Neural progenitor cell (in vitro differentiated cells): ENCODE data around the gene WWOX. TPM values are rescaled to one million over a fixed set of nuclear protein-coding genes. Genes with fewer than 3 reads are reported as not detected.

Experiments
- DNase-seq: peaks from one replicate; pipeline ENCODE4 v3.0.0-alpha.2; 2016; ENCODE audit warnings: low spot score
- H2AFZ ChIP-seq: fragments of 200-600 bp; sonication (generic); replicated peaks from 2 replicates; pipeline ENCODE4 v1.6.1; 2016; ENCODE audit warnings: antibody characterized with exemption
- H3F3A ChIP-seq: fragments of 200-600 bp; sonication (generic); 2 replicates; pipeline ENCODE4 v1.6.1; 2016; ENCODE audit warnings: antibody characterized with exemption, low read depth
- H3K27ac ChIP-seq: fragments of 200-600 bp; sonication (generic); 2 replicates; pipeline ENCODE4 v1.5.1; 2016; ENCODE audit warnings: mild to moderate bottlenecking
- H3K27me3 ChIP-seq: fragments of 200-600 bp; sonication (generic); 2 replicates; pipeline ENCODE4 v1.6.1; 2016; ENCODE audit warnings: mild to moderate bottlenecking, moderate library complexity
- H3K36me3 ChIP-seq: fragments of 200-600 bp; sonication (generic); 2 replicates; pipeline ENCODE4 v1.5.1; 2016
- H3K4me1 ChIP-seq: fragments of 200-600 bp; sonication (generic); 2 replicates; pipeline ENCODE4 v1.6.1; 2016; ENCODE audit warnings: mixed run types
- H3K4me2 ChIP-seq: fragments of 200-600 bp; sonication (generic); 2 replicates; pipeline ENCODE4 v1.6.1; 2016
- H3K4me3 ChIP-seq: fragments of 200-600 bp; sonication (generic); 2 replicates; pipeline ENCODE4 v1.5.1; 2016
- H3K79me2 ChIP-seq: fragments of 200-600 bp; sonication (generic); 2 replicates; pipeline ENCODE4 v1.6.1; 2016; ENCODE audit warnings: low read depth
- H3K9ac ChIP-seq: fragments of 200-600 bp; sonication (generic); 2 replicates; pipeline ENCODE4 v1.6.1; 2016
- H3K9me3 ChIP-seq: fragments of 200-600 bp; sonication (generic); 2 replicates; pipeline ENCODE4 v1.5.1; 2016; ENCODE audit warnings: low read depth
- H4K20me1 ChIP-seq: fragments of 200-600 bp; sonication (generic); 2 replicates; pipeline ENCODE4 v1.6.1; 2016; ENCODE audit warnings: low read depth
- H3K27ac Mint-ChIP-seq: 3 replicates; pipeline ENCODE4 v1.8.0; 2021; ENCODE audit warnings: mixed read lengths
- H3K27me3 Mint-ChIP-seq: 2 replicates; pipeline ENCODE4 v1.8.0; 2022; ENCODE audit warnings: low read depth, mild to moderate bottlenecking, inconsistent platforms, moderate library complexity, mixed read lengths; ENCODE audit not compliant: insufficient read depth
- H3K36me3 Mint-ChIP-seq: 3 replicates; pipeline ENCODE4 v1.8.0; 2021; ENCODE audit warnings: mixed read lengths
- H3K4me1 Mint-ChIP-seq: 3 replicates; pipeline ENCODE4 v1.8.0; 2021; ENCODE audit warnings: mixed read lengths
- H3K4me3 Mint-ChIP-seq: 3 replicates; pipeline ENCODE4 v1.8.0; 2021; ENCODE audit warnings: mild to moderate bottlenecking, moderate library complexity, mixed read lengths
- H3K9me3 Mint-ChIP-seq: 3 replicates; pipeline ENCODE4 v1.8.0; 2020; ENCODE audit warnings: mixed read lengths
- EZH2 ChIP-seq: fragments of 200-600 bp; sonication (generic); IDR thresholded peaks from 2 replicates; pipeline ENCODE4 v1.6.1; 2017; ENCODE audit warnings: antibody characterized with exemption, mild to moderate bottlenecking, moderate library complexity
- EZH2phosphoT487 ChIP-seq: fragments of 200-600 bp; sonication (generic); IDR thresholded peaks from 2 replicates; pipeline ENCODE4 v1.6.1; 2017; ENCODE audit warnings: antibody characterized with exemption
- total RNA-seq: library from RNA; depleted of rRNA; stranded (reverse); fragments of >200 nt; gene quantifications from 2 replicates; pipeline ENCODE4 v1.2.3, GENCODE V29; 2015; ENCODE audit warnings: low replicate concordance
- TF ChIP-seq, protein P1 (sequence below): fragments of 200-600 bp; sonication (generic); IDR thresholded peaks from 2 replicates; pipeline ENCODE4 v1.5.1; 2017; ENCODE audit warnings: antibody characterized with exemption, mild to moderate bottlenecking

WWOX gene
- total RNA-seq, 1 donor from 2014 or later, result 63.7 TPM

DNA sequence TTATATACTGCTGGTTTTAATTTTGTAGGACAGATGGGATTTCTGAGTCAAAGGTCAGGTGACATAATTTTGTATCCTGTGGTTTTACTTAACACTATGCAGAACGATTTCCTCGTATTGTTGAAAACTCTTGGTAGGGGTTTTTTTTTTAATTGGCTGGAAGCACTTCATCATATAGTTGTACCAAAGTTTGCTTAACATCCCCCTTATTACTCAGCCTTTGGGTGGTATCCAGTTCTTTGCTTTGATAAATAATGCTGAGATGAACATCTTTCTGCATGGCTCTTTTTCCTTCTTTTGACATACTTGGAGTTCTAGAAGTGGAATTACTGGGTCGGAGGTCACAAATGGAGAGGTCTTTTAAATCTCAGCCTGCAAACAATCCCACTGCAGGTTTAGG lies 1082.0 kb downstream of the WWOX start:
- Mint-ChIP-seq H3K27ac (no peak overlapping the region), H3K4me3 (no peak overlapping the region), H3K27me3 (no peaks in the 10 kb centered on the region), H3K36me3 (no peaks in the 10 kb centered on the region), H3K9me3 (peaks cover 12% of the 10 kb centered on the region), H3K4me1 (peaks cover 18% of the 10 kb centered on the region)
- DNase-seq, result no peak
- no peak overlapping the region for H3K4me3 ChIP-seq
- no peaks in the 10 kb centered on the region for H3K27me3 ChIP-seq
- no peaks in the 10 kb centered on the region for H3K9me3 ChIP-seq
- H3K36me3 ChIP-seq, result no peaks in the 10 kb centered on the region
- no peaks in the 10 kb centered on the region for H3K4me1 ChIP-seq
- H2AFZ ChIP-seq, result no peak overlapping the region
- H3F3A ChIP-seq, result no peaks in the 10 kb centered on the region
- no peak overlapping the region for H3K4me2 ChIP-seq
- no peak overlapping the region for H3K9ac ChIP-seq
- TF ChIP-seq EZH2phosphoT487, result no peak
- no peak for TF ChIP-seq EZH2
- TF ChIP-seq, protein P1, sequence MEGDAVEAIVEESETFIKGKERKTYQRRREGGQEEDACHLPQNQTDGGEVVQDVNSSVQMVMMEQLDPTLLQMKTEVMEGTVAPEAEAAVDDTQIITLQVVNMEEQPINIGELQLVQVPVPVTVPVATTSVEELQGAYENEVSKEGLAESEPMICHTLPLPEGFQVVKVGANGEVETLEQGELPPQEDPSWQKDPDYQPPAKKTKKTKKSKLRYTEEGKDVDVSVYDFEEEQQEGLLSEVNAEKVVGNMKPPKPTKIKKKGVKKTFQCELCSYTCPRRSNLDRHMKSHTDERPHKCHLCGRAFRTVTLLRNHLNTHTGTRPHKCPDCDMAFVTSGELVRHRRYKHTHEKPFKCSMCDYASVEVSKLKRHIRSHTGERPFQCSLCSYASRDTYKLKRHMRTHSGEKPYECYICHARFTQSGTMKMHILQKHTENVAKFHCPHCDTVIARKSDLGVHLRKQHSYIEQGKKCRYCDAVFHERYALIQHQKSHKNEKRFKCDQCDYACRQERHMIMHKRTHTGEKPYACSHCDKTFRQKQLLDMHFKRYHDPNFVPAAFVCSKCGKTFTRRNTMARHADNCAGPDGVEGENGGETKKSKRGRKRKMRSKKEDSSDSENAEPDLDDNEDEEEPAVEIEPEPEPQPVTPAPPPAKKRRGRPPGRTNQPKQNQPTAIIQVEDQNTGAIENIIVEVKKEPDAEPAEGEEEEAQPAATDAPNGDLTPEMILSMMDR, result no peak
- H3K79me2 ChIP-seq, result no peaks in the 10 kb centered on the region
- no peak overlapping the region for H3K27ac ChIP-seq
- H4K20me1 ChIP-seq, result no peaks in the 10 kb centered on the region

DNA sequence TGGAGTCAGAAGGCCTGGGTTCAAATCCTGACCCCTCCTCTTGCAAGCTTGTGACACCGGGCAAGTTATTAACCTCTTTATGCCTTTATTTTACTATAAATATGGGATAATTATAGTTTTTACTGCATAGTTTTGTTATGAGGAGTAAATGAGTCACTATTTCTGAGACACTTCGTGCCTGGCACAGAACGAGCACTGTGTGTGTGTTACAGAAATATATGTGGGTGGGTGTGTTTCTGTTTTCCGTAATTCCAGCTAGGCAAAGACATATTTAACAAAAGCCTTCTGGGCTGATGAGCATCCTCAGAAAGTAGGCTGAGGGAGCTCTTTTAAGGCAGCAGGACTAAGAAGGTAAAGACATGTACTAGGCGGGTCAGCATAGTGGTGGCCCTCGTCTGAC lies 1083.2 kb downstream of the WWOX start:
- TF ChIP-seq EZH2 (no peak), EZH2phosphoT487 (no peak)
- TF ChIP-seq, protein P1, result no peak

DNA sequence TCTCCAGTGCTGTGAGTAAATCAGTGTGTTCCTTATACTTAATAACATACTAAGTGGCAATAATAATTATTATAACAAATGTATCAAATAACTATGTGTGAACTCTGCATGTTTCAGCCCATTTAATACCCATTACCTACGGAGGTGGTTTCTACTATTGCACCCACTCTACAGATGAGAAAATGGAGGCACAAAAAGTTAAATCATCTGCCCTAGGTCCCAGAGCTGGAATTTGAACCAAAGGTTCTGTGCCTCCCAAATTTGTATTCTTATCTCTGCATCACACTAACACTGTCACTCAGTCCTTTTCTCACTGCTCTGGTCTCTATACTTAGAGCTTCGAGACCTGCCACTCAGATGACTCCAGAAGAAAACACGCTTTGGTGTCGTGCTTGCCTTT lies 1084.1 kb downstream of the WWOX start:
- H3K4me3 ChIP-seq, result no peak overlapping the region
- Mint-ChIP-seq H3K36me3 (peaks cover 2% of the 10 kb centered on the region), H3K4me3 (no peak overlapping the region), H3K27ac (no peak overlapping the region), H3K27me3 (peaks cover 4% of the 10 kb centered on the region), H3K4me1 (peaks cover 21% of the 10 kb centered on the region), H3K9me3 (peaks cover 15% of the 10 kb centered on the region)
- TF ChIP-seq EZH2phosphoT487 (no peak), EZH2 (no peak)
- TF ChIP-seq, protein P1, result no peak
- H2AFZ ChIP-seq, result no peak overlapping the region
- no peaks in the 10 kb centered on the region for H3K9me3 ChIP-seq
- H3K4me2 ChIP-seq, result no peak overlapping the region
- no peaks in the 10 kb centered on the region for H3K27me3 ChIP-seq
- no peak for DNase-seq
- H4K20me1 ChIP-seq, result no peaks in the 10 kb centered on the region
- no peak overlapping the region for H3K27ac ChIP-seq
- no peak overlapping the region for H3K9ac ChIP-seq
- no peaks in the 10 kb centered on the region for H3K36me3 ChIP-seq
- H3F3A ChIP-seq, result no peaks in the 10 kb centered on the region
- H3K79me2 ChIP-seq, result no peaks in the 10 kb centered on the region
- no peaks in the 10 kb centered on the region for H3K4me1 ChIP-seq

More for the DNA sequence above, 1083.2 kb downstream of the WWOX start:
- H3K9me3 Mint-ChIP-seq, result peaks cover 12% of the 10 kb centered on the region
- peaks cover 21% of the 10 kb centered on the region for H3K4me1 Mint-ChIP-seq
- Histone ChIP-seq H3K27me3 (no peaks in the 10 kb centered on the region), H3F3A (no peaks in the 10 kb centered on the region), H3K4me2 (no peak overlapping the region), H3K9me3 (no peaks in the 10 kb centered on the region), H3K4me3 (no peak overlapping the region), H3K36me3 (no peaks in the 10 kb centered on the region), H3K79me2 (no peaks in the 10 kb centered on the region), H3K27ac (no peak overlapping the region), H2AFZ (no peak overlapping the region), H4K20me1 (no peaks in the 10 kb centered on the region), H3K9ac (no peak overlapping the region), H3K4me1 (no peaks in the 10 kb centered on the region)
- no peak overlapping the region for H3K4me3 Mint-ChIP-seq
- H3K27ac Mint-ChIP-seq, result no peak overlapping the region
- H3K27me3 Mint-ChIP-seq, result no peaks in the 10 kb centered on the region
- H3K36me3 Mint-ChIP-seq, result peaks cover 2% of the 10 kb centered on the region
- DNase-seq, result no peak
